Upper lobe of left lung (tissue), 6 donors: ENCODE data around the gene NPPC. TPM values are rescaled to one million over a fixed set of nuclear protein-coding genes. Genes with fewer than 3 reads are reported as not detected.

Experiments
- ATAC-seq, 2 donors: fragments of 200-7000 bp; cut with Tn5 transposase; one replicate each; pipeline ENCODE4 v1.9.1; 2022; ENCODE audit warnings: mild to moderate bottlenecking in 2 of 2, moderate library complexity in 2 of 2; ENCODE audit not compliant: low FRiP score in 2 of 2
- DNase-seq, 2 donors: peaks; one replicate each; pipeline ENCODE4 v3.0.0-alpha.2; 2019 to 2020
- H3K27ac ChIP-seq, 4 donors: fragments of 200-600 bp; sonication (generic); one replicate each; pipeline ENCODE4 v1.5.1; 2016 to 2019
- H3K27me3 ChIP-seq, 4 donors: fragments of 200-600 bp; sonication (generic); one replicate each; pipeline ENCODE4 v1.5.1; 2017 to 2019
- H3K36me3 ChIP-seq, 4 donors: fragments of 200-600 bp; sonication (generic); one replicate each; pipeline ENCODE4 v1.5.1; 2016 to 2019
- H3K4me1 ChIP-seq, 4 donors: fragments of 200-600 bp; sonication (generic); one replicate each; pipeline ENCODE4 v1.5.1; 2018 to 2019
- H3K4me3 ChIP-seq, 4 donors: fragments of 200-600 bp; sonication (generic); one replicate each; pipeline ENCODE4 v1.5.1; 2017 to 2019; ENCODE audit warnings: mild to moderate bottlenecking in 2 of 4, moderate library complexity in 1 of 4
- H3K9me3 ChIP-seq, 4 donors: fragments of 200-600 bp; sonication (generic); one replicate each; pipeline ENCODE4 v1.5.1; 2018 to 2019
- EP300 ChIP-seq, 4 donors: sonication (generic); formaldehyde crosslinking; IDR thresholded peaks; one replicate each; pipeline ENCODE4 v1.5.1; 2017; ENCODE audit warnings: antibody characterized with exemption in 4 of 4, control low read depth in 2 of 4
- POLR2A ChIP-seq, 4 donors: fragments of 450-650 bp; IDR thresholded peaks; one replicate each; pipeline ENCODE4 v1.5.1; 2016 to 2017; ENCODE audit warnings: antibody characterized with exemption in 4 of 4, mild to moderate bottlenecking in 2 of 4
- POLR2AphosphoS5 ChIP-seq, 2 donors: sonication (generic); formaldehyde crosslinking; IDR thresholded peaks; one replicate each; pipeline ENCODE4 v1.5.1; 2017; ENCODE audit warnings: antibody characterized with exemption in 2 of 2
- WGBS, 2 donors: methylation state at CpG; one replicate each; pipeline ENCODE4 v1.1.5; 2017 to 2018; 5-methylcytosine and 5-hydroxymethylcytosine counted together
- total RNA-seq, 6 donors: library from RNA; depleted of rRNA in 4 of 6; stranded (reverse); fragments of >200 nt in 4 of 6; gene quantifications; one replicate each; pipeline versions ENCODE4 v1.1.0 to v1.2.1, GENCODE V29; 2016 to 2021
- TF ChIP-seq, protein P1 (sequence below), 6 experiments: fragments of 450-650 bp in 4 of 6; fragments of 200-600 bp in 2 of 6; sonication (generic) in 2 of 6; IDR thresholded peaks; one replicate each; pipeline ENCODE4 v1.5.1; 2016 to 2019; ENCODE audit warnings: antibody characterized with exemption in 6 of 6
- donor health status: DM: no; HTN: no; CAD: no; lungs with moderate emphysema.
- donor health status: DM: no; HTN: yes; CAD: no; lungs with severe emphysema.

NPPC gene
- total RNA-seq, 6 donors from 2014 or later, result not detected

DNA sequence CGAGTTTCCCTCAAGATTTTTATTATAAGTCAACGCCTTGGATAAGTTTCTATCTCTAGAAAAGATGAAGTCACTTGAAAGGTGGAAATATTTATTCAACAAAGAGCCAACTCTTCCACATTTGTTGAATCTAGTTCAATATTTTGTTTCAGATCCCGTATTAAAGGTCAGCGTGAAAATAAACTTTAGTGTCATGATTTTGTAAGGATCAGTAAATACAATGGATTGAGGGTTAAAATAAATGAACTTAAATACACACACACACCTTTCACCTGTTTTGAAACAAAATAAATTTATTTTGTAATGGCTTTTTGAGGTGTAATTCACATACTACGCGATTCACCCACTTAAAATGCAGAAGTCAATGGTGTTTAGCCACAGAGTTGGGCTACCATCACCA lies 16.0 kb upstream of the NPPC start:
- ATAC-seq (no peak), DNase-seq (no peak)
- Histone ChIP-seq H3K27me3 (no peaks in the 10 kb centered on the region), H3K4me1 (no peaks in the 10 kb centered on the region), H3K27ac (no peak overlapping the region), H3K9me3 (no peaks in the 10 kb centered on the region), H3K4me3 (no peak overlapping the region), H3K36me3 (no peaks in the 10 kb centered on the region)
- 88 to 90% methylated on average over 6 of the region's 6 CpGs for WGBS, 2 donors
- no peak for TF ChIP-seq POLR2AphosphoS5 (IDR thresholded peaks at IDR 0.05)
- TF ChIP-seq POLR2A (IDR thresholded peaks at IDR 0.05), result no peak
- TF ChIP-seq EP300 (IDR thresholded peaks at IDR 0.05), result no peak
- TF ChIP-seq, protein P1, sequence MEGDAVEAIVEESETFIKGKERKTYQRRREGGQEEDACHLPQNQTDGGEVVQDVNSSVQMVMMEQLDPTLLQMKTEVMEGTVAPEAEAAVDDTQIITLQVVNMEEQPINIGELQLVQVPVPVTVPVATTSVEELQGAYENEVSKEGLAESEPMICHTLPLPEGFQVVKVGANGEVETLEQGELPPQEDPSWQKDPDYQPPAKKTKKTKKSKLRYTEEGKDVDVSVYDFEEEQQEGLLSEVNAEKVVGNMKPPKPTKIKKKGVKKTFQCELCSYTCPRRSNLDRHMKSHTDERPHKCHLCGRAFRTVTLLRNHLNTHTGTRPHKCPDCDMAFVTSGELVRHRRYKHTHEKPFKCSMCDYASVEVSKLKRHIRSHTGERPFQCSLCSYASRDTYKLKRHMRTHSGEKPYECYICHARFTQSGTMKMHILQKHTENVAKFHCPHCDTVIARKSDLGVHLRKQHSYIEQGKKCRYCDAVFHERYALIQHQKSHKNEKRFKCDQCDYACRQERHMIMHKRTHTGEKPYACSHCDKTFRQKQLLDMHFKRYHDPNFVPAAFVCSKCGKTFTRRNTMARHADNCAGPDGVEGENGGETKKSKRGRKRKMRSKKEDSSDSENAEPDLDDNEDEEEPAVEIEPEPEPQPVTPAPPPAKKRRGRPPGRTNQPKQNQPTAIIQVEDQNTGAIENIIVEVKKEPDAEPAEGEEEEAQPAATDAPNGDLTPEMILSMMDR (IDR thresholded peaks at IDR 0.05), result no peak

DNA sequence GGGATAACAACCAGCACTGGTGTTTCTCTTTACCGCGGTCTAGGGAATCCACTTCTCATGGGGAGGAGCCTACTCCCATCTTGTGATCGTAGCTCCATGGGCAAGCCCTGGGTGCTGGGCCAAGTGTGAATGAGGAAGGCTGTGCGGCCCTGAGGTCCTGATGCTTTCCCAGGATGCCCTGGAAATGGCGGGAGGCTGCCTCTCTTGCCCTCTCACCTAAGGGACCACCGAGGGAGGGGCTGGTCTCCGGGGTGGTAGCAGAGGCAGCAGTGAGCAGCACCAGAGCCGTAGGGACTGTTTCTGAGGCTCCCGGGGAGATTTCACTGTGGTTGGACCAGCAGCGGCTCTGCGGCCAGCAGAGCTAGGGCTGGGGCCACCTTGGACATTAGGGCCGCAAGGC lies 15.5 kb upstream of the NPPC start:
- 87 to 92% methylated on average over 4 to 12 of the region's 12 CpGs for WGBS, 2 donors
- no peak for ATAC-seq

DNA sequence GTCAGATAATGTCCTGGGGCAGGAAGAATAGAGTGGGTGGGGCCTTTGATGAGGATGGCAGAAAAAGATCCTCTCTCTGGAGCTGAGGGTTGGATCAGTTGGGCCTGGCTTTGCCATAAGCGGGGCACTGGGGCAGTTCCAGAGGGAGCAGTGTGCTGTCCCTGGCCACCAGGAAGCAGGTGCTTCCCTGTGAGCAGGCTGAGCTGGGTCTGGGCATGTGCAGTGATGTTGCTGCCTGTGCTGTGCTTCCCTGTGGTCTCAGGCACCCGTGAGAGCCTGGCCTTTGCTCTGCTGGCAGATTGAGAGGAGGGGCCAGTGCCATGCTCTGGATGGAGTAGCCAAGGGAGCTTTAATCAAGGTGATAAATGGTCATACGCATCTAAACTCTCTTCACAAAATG lies 14.6 kb upstream of the NPPC start:
- no peaks in the 10 kb centered on the region for H3K4me1 ChIP-seq
- 44 to 69% methylated on average over 3 of the region's 3 CpGs for WGBS, 2 donors
- no peak overlapping the region for H3K27ac ChIP-seq
- no peak for TF ChIP-seq EP300 (IDR thresholded peaks at IDR 0.05)
- H3K36me3 ChIP-seq, result no peaks in the 10 kb centered on the region
- DNase-seq (no peak), ATAC-seq (no peak)
- no peaks in the 10 kb centered on the region for H3K27me3 ChIP-seq
- no peak overlapping the region for H3K4me3 ChIP-seq
- no peaks in the 10 kb centered on the region for H3K9me3 ChIP-seq

More for the DNA sequence above, 15.5 kb upstream of the NPPC start:
- no peaks in the 10 kb centered on the region for H3K4me1 ChIP-seq
- DNase-seq, result no peak
- H3K36me3 ChIP-seq, result no peaks in the 10 kb centered on the region
- H3K27me3 ChIP-seq, result no peaks in the 10 kb centered on the region
- no peak overlapping the region for H3K4me3 ChIP-seq
- no peaks in the 10 kb centered on the region for H3K9me3 ChIP-seq
- no peak for TF ChIP-seq POLR2A (IDR thresholded peaks at IDR 0.05)
- TF ChIP-seq POLR2AphosphoS5 (IDR thresholded peaks at IDR 0.05), result no peak
- TF ChIP-seq, protein P1 (IDR thresholded peaks at IDR 0.05), result no peak
- TF ChIP-seq EP300 (IDR thresholded peaks at IDR 0.05), result no peak
- H3K27ac ChIP-seq, result no peak overlapping the region

DNA sequence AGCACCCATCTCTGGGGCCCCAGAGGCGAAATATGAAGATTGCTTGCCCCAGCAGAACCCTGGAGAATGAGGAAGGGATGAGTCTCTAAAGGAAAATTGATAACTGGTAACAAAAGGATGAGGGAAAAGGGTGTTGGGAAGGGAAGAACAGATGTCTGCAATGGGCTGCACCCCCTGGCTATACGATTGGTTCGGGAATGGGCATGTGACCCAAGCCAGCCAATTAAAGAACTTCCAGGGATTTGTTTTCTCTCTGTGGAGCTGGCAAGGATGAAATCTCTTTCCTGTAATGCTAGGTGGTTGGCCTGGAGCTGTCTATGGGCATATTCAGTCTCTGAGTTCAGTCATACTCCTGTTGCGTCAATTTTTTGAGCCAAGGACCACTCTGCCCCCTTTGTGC lies 12.8 kb upstream of the NPPC start:
- no peaks in the 10 kb centered on the region for H3K9me3 ChIP-seq
- no peak overlapping the region for H3K27ac ChIP-seq
- H3K4me3 ChIP-seq, result no peak overlapping the region
- 95 to 100% methylated on average over 4 of the region's 4 CpGs for WGBS, 2 donors
- TF ChIP-seq POLR2AphosphoS5 (IDR thresholded peaks at IDR 0.05), result no peak
- no peaks in the 10 kb centered on the region for H3K27me3 ChIP-seq
- no peak for ATAC-seq
- no peaks in the 10 kb centered on the region for H3K36me3 ChIP-seq
- no peak for DNase-seq
- no peaks in the 10 kb centered on the region for H3K4me1 ChIP-seq

DNA sequence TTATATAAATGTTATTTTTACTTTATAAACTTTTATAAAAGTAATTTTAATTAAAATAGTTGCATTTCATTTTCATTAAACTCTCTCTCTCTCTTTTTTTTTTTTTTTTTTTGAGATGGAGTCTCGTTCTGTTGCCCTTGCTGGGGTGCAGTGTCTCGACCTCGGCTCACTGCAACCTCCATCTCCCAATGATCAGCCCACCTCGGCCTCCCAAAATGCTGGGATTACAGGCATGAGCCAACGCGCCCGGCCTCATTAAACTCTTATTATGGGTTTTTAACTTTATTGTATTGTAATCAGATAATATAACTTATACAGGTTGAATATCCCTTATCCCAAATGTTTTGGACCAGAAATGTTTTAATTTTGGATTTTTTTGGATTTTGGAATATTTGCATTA lies 10.9 kb upstream of the NPPC start:
- no peaks in the 10 kb centered on the region for H3K4me1 ChIP-seq
- H3K36me3 ChIP-seq, result no peaks in the 10 kb centered on the region
- ATAC-seq (no peak), DNase-seq (no peak)
- WGBS, 2 donors, result 96% methylated on average over 7 of the region's 7 CpGs
- no peaks in the 10 kb centered on the region for H3K9me3 ChIP-seq
- H3K27ac ChIP-seq, result no peak overlapping the region
- no peaks in the 10 kb centered on the region for H3K27me3 ChIP-seq
- no peak overlapping the region for H3K4me3 ChIP-seq
- TF ChIP-seq, protein P1 (IDR thresholded peaks at IDR 0.05), result no peak
- TF ChIP-seq POLR2A (IDR thresholded peaks at IDR 0.05), result no peak
- TF ChIP-seq EP300 (IDR thresholded peaks at IDR 0.05), result no peak
- TF ChIP-seq POLR2AphosphoS5 (IDR thresholded peaks at IDR 0.05), result no peak

DNA sequence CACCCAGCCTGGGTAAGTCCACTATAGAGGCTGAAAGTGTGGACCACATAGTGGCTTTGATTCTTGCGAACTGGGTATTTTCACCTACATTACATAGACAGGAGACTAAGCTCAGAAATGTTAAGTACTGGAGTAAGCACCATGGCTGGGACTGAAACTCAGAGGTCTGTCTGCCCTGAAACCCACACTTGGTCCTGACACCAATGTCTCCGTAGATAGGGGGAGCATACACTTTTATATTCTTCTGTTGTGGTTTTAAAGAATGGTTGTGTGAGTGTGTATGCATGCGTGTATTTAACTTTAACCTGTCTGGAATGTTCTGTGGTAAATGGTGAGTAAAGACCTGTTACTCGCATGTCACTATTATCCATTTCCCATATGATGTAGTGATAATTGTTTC lies 10.3 kb upstream of the NPPC start:
- no peak for DNase-seq
- no peak for TF ChIP-seq EP300 (IDR thresholded peaks at IDR 0.05)
- no peak for TF ChIP-seq POLR2A (IDR thresholded peaks at IDR 0.05)
- TF ChIP-seq, protein P1 (IDR thresholded peaks at IDR 0.05), result no peak
- no peak for TF ChIP-seq POLR2AphosphoS5 (IDR thresholded peaks at IDR 0.05)
- Histone ChIP-seq H3K27ac (no peak overlapping the region), H3K9me3 (no peaks in the 10 kb centered on the region), H3K27me3 (no peaks in the 10 kb centered on the region), H3K4me1 (no peaks in the 10 kb centered on the region), H3K4me3 (no peak overlapping the region), H3K36me3 (no peaks in the 10 kb centered on the region)
- 88% methylated on average over 4 of the region's 4 CpGs for WGBS, 2 donors
- no peak for ATAC-seq
